ENCODE measurements around the gene DNAJC12.
"Not testable (repeated sequence)": the region's sequence is repeated elsewhere in the genome, so short reads cannot be mapped to it uniquely, and the experiment has no call there.

Gene DNAJC12

GRCh38 chr10:67839951-67840350, 2.0 kb upstream of the DNAJC12 start:
- DNase-seq (ENCODE audit: low read depth), result no peak

GRCh38 chr10:67839511-67839910, 1.5 kb upstream of the DNAJC12 start:
- not testable (repeated sequence) for DNase-seq (ENCODE audit: low read depth)

GRCh38 chr10:67836972-67837371, 1.0 kb downstream of the DNAJC12 start:
- DNase-seq (ENCODE audit: low read depth), result no peak

- no peak for DNase-seq (ENCODE audit: low read depth)
Observed at GRCh38 chr10:67836488-67836887, 1.5 kb downstream of the DNAJC12 start.

GRCh38 chr10:67835541-67836394, 2.2 kb downstream of the DNAJC12 start:
- not testable (repeated sequence) for DNase-seq (ENCODE audit: low read depth)

GRCh38 chr10:67834375-67834774, 3.6 kb downstream of the DNAJC12 start:
- DNase-seq (ENCODE audit: low read depth), result no peak

GRCh38 chr10:67827811-67828210, 10.2 kb downstream of the DNAJC12 start:
- DNase-seq (ENCODE audit: low read depth), result no peak

- DNase-seq (ENCODE audit: low read depth), result no peak
Observed at GRCh38 chr10:67819768-67820204, 18.2 kb downstream of the DNAJC12 start.

GRCh38 chr10:67818323-67818722, 19.7 kb downstream of the DNAJC12 start:
- no peak for DNase-seq (ENCODE audit: low read depth)

GRCh38 chr10:67816719-67817118, 21.3 kb downstream of the DNAJC12 start:
- no peak for DNase-seq (ENCODE audit: low read depth)

- DNase-seq (ENCODE audit: low read depth), result no peak
Observed at GRCh38 chr10:67815571-67816059, 22.4 kb downstream of the DNAJC12 start.

- no peak for DNase-seq (ENCODE audit: low read depth)
Observed at GRCh38 chr10:67812007-67812406, 26.0 kb downstream of the DNAJC12 start.

GRCh38 chr10:67809107-67809506, 28.9 kb downstream of the DNAJC12 start:
- no peak for DNase-seq (ENCODE audit: low read depth)

GRCh38 chr10:67808704-67809103, 29.3 kb downstream of the DNAJC12 start:
- no peak for DNase-seq (ENCODE audit: low read depth)

GRCh38 chr10:67807855-67808456, 30.0 kb downstream of the DNAJC12 start:
- DNase-seq (ENCODE audit: low read depth), result no peak

- no peak for DNase-seq (ENCODE audit: low read depth)
Observed at GRCh38 chr10:67804395-67804678, 33.7 kb downstream of the DNAJC12 start.

- no peak for DNase-seq (ENCODE audit: low read depth)
Observed at GRCh38 chr10:67803588-67804394, 34.2 kb downstream of the DNAJC12 start.

- no peak for DNase-seq (ENCODE audit: low read depth)
Observed at GRCh38 chr10:67802767-67803538, 35.0 kb downstream of the DNAJC12 start.

- DNase-seq (ENCODE audit: low read depth), result no peak
Observed at GRCh38 chr10:67801118-67801517, 36.9 kb downstream of the DNAJC12 start.

- DNase-seq (ENCODE audit: low read depth), result no peak
Observed at GRCh38 chr10:67794909-67795460, 43.0 kb downstream of the DNAJC12 start.

GRCh38 chr10:67794256-67794655, 43.7 kb downstream of the DNAJC12 start:
- DNase-seq (ENCODE audit: low read depth), result no peak

- no peak for DNase-seq (ENCODE audit: low read depth)
Observed at GRCh38 chr10:67793313-67793712, 44.7 kb downstream of the DNAJC12 start.
